IPS-20b (cell line): Measurements from ENCODE around the gene CNDP2.

Experiments
- H3K27ac ChIP-seq: one replicate; pipeline ENCODE4 v1.5.1; 2013; ENCODE audit warnings: low read length
- H3K27me3 ChIP-seq: 2 replicates; pipeline ENCODE4 v1.6.1; 2013; ENCODE audit warnings: mild to moderate bottlenecking, low read length, inconsistent platforms; ENCODE audit not compliant: insufficient read depth
- H3K36me3 ChIP-seq: 2 replicates; pipeline ENCODE4 v1.6.1; 2013; ENCODE audit warnings: low read depth, mild to moderate bottlenecking, inconsistent platforms, low read length, moderate library complexity; ENCODE audit not compliant: insufficient read depth
- H3K4me1 ChIP-seq: 2 replicates; pipeline ENCODE4 v1.6.1; 2013; ENCODE audit warnings: mild to moderate bottlenecking, control low read depth, inconsistent platforms, low read length, moderate library complexity; ENCODE audit not compliant: insufficient read depth
- H3K4me3 ChIP-seq: 2 replicates; pipeline ENCODE4 v1.5.1; 2013; ENCODE audit warnings: mild to moderate bottlenecking, low read length, inconsistent platforms
- H3K9ac ChIP-seq: 2 replicates; pipeline ENCODE4 v1.6.1; 2013; ENCODE audit warnings: low read depth, mild to moderate bottlenecking, inconsistent platforms, low read length, moderate library complexity
- H3K9me3 ChIP-seq: 2 replicates; pipeline ENCODE4 v1.6.1; 2013; ENCODE audit warnings: mild to moderate bottlenecking, low read depth, low read length, inconsistent platforms; ENCODE audit not compliant: insufficient read depth

CNDP2 gene

GRCh38 chr18:74505776-74506175 lies 9.6 kb downstream of the CNDP2 start:
- Histone ChIP-seq H3K27ac (no peak overlapping the region), H3K9me3 (no peaks in the 10 kb centered on the region), H3K36me3 (peaks cover 93% of the 10 kb centered on the region), H3K4me3 (no peak overlapping the region), H3K9ac (no peak overlapping the region), H3K4me1 (peaks cover 4% of the 10 kb centered on the region; the same call in 1 of the 2 replicates), H3K27me3 (no peaks in the 10 kb centered on the region)

DNA sequence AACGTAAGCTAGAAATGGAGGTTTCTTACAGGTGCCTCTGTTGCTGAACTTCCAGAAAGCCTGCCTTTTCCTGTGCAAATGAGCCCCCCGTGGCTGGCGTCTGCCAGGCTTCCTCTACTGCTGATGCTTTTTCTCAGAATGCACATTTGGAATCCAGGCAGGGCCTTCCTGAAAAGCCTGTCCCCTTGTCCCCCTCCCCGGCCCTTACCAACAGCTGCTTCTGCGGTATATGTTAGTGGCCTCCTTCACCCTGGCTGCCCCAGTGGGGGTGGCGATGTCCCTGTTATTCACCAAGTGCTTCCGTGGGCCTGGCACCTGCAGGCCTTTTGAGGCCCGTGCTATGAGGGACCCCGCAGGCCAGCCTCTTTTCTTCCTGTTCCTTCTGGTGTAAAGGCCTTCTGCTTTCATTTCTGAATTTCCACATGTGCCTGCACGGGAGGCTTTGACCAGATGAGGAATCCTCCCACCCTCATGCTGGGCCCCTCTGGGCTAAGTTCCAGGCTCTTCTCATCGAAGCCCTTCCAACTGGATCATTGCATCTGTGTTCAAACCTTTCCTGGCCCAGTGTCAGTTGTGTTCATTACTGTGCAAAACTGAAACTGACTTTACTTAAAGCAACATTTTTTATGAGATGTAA lies 10.4 kb downstream of the CNDP2 start:
- Histone ChIP-seq H3K4me3 (no peak overlapping the region), H3K36me3 (peaks cover 93% of the 10 kb centered on the region), H3K27ac (no peak overlapping the region), H3K27me3 (no peaks in the 10 kb centered on the region), H3K9me3 (no peaks in the 10 kb centered on the region), H3K4me1 (peaks cover 4% of the 10 kb centered on the region; the same call in 1 of the 2 replicates), H3K9ac (no peak overlapping the region)

- Histone ChIP-seq H3K36me3 (peaks cover 94% of the 10 kb centered on the region), H3K4me3 (no peak overlapping the region), H3K9me3 (no peaks in the 10 kb centered on the region), H3K27me3 (no peaks in the 10 kb centered on the region), H3K9ac (no peak overlapping the region), H3K27ac (no peak overlapping the region), H3K4me1 (peaks cover 4% of the 10 kb centered on the region; the same call in 1 of the 2 replicates)
These were observed 11.1 kb downstream of the CNDP2 start for GRCh38 chr18:74507097-74507881.

DNA sequence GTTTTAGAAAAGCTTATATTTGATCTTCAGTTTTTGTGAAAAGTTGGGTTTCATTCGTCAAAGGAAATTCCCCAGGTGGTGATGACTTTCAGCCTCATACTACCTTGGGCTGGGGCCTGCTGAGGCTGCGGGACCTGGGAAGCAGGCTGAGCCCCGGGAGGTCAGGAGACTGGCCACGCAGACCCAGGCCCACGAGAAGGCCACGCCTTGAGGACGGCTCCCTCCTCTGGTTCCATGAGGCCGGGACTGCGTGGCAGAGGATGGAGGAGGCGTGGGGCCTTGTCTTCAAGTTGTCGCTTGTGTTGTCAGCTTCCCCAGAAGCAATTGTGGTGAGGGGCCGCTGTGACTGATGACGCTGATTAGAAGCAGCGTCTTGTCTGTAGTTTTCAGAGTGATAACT lies 11.8 kb downstream of the CNDP2 start:
- Histone ChIP-seq H3K4me1 (peaks cover 4% of the 10 kb centered on the region; the same call in 1 of the 2 replicates), H3K9ac (no peak overlapping the region), H3K27me3 (no peaks in the 10 kb centered on the region), H3K4me3 (no peak overlapping the region), H3K36me3 (peaks cover 94% of the 10 kb centered on the region), H3K9me3 (no peaks in the 10 kb centered on the region), H3K27ac (no peak overlapping the region)

- Histone ChIP-seq H3K4me1 (peaks cover 4% of the 10 kb centered on the region; the same call in 1 of the 2 replicates), H3K4me3 (no peak overlapping the region), H3K27ac (no peak overlapping the region), H3K9ac (no peak overlapping the region), H3K36me3 (peaks cover 94% of the 10 kb centered on the region), H3K27me3 (no peaks in the 10 kb centered on the region), H3K9me3 (no peaks in the 10 kb centered on the region)
These were observed 12.2 kb downstream of the CNDP2 start for GRCh38 chr18:74508366-74508765.

- Histone ChIP-seq H3K4me3 (no peak overlapping the region), H3K36me3 (peaks cover 95% of the 10 kb centered on the region), H3K9me3 (no peaks in the 10 kb centered on the region), H3K27me3 (no peaks in the 10 kb centered on the region), H3K9ac (no peak overlapping the region), H3K27ac (no peak overlapping the region), H3K4me1 (peaks cover 4% of the 10 kb centered on the region; the same call in 1 of the 2 replicates)
These were observed 12.7 kb downstream of the CNDP2 start for GRCh38 chr18:74508821-74509225.

DNA sequence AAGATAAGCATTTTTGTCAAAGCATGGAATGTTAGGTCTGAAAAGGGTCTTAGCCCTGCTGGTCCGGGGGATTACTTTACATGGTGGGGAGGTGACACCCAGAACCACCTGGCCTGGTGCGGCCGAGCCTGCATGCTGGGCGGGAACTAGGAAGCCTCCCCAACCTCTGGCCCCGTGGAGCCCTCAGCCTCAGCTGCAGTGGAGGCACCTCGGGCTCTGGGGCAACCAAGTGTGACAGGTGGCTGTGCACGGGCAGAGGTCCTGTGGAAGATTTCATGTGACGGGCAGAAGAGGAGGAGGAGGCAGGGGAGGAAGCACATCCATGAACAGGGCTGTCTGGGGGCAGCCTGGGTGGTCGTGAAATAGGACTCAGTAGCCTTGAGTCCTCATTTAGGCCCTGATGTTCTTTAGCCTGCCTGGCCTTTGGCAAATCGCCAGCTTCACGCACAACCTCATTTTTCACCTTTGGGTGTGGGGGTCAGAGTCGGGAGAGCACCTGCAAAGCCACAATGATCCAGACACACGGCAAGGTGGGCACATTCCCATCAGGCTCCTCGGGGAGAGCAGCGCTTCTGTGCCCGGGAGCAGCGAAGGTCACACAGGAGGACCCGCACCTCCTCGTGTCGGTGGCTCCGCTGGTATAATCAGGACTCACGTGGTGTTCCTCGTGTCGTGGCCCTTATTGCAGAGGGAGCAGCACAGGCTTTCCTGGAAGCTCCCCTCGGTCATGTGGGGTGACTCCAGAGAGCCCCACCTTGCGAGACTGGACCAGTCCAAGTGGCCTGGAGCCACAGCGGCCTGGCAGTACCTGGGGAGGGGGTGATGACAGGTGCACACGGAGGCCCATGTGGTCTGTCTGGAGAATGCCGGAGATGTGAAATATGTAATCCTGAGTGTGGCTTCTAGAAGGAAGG lies 13.9 kb downstream of the CNDP2 start:
- Histone ChIP-seq H3K27ac (no peak overlapping the region), H3K36me3 (peaks cover 98% of the 10 kb centered on the region), H3K4me3 (no peak overlapping the region), H3K27me3 (no peaks in the 10 kb centered on the region), H3K4me1 (peaks cover 4% of the 10 kb centered on the region; the same call in 1 of the 2 replicates), H3K9me3 (no peaks in the 10 kb centered on the region), H3K9ac (no peak overlapping the region)

- peaks cover 98% of the 10 kb centered on the region for H3K36me3 ChIP-seq
- H3K4me3 ChIP-seq, result no peak overlapping the region
- H3K9ac ChIP-seq, result no peak overlapping the region
- no peak overlapping the region for H3K27ac ChIP-seq
- no peaks in the 10 kb centered on the region for H3K27me3 ChIP-seq
- H3K4me1 ChIP-seq, result peaks cover 4% of the 10 kb centered on the region; the same call in 1 of the 2 replicates
- no peaks in the 10 kb centered on the region for H3K9me3 ChIP-seq
These were observed 14.6 kb downstream of the CNDP2 start for GRCh38 chr18:74510770-74511095.

GRCh38 chr18:74511823-74512222 lies 15.7 kb downstream of the CNDP2 start:
- Histone ChIP-seq H3K27me3 (no peaks in the 10 kb centered on the region), H3K36me3 (peaks cover 100% of the 10 kb centered on the region), H3K4me1 (peaks cover 2% of the 10 kb centered on the region; the same call in 1 of the 2 replicates), H3K27ac (no peak overlapping the region), H3K4me3 (no peak overlapping the region), H3K9ac (no peak overlapping the region), H3K9me3 (no peaks in the 10 kb centered on the region)

DNA sequence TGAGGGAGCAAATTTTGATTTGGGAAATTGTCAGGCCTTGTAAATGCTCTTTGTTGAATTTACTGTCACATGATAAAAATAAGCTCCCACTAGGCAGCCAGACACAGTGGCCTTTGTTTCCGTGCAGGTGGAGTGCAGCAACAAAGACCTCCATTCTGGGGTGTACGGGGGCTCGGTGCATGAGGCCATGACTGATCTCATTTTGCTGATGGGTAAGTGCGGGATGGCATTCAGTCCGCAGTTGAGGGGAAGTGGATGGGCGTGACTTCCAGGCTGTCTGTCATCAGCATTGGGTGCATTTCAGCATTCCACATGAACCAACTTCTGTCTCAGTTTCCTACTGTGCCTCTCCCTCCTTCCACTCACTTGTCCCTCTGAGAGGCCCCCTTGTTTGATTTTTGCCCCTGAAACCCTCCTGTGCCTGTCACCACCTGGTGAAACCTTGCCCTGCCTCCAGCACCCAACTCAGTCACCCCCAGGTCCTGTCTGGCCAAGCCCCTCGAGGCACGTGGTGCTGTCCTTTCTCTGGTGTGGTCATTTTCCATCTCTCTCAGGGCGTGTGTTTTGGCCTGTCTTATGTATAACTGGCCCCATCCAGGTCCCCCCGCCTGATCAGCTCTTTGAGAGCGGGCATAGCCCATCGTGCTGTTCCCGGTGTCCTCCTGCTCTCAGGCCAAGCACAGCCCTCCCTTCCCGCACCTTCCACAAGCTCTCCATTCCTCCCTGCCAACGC lies 16.3 kb downstream of the CNDP2 start:
- no peaks in the 10 kb centered on the region for H3K4me1 ChIP-seq
- H3K9me3 ChIP-seq, result no peaks in the 10 kb centered on the region
- H3K36me3 ChIP-seq, result peaks cover 100% of the 10 kb centered on the region
- no peak overlapping the region for H3K4me3 ChIP-seq
- H3K27ac ChIP-seq, result no peak overlapping the region
- H3K9ac ChIP-seq, result no peak overlapping the region
- H3K27me3 ChIP-seq, result no peaks in the 10 kb centered on the region
